ENCODE data around the gene SNX12.

SNX12 gene

DNA sequence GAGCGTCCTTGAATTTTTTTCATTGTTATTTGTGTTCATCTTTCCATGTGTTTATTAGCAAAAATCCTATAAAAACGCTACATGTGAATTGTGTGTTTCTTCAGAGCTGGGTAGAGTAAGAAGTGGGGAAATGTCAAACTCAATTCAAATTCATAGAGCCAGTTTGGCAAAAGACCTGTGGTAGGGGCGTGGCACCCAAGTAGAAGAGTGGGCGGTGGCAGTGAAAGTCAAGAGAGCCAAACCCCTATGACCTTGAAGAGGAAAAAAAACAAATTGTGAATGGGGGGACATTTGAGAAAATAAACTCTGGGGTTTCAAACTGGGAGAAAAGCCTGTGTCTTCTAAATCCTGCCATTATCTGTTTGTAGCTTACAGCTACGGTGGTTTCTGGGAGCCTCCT is 23.1 kb upstream of the SNX12 start:
- H3K4me3 ChIP-seq (ENCODE audit: low read length): no peak overlapping the region
- TF ChIP-seq, protein P1, sequence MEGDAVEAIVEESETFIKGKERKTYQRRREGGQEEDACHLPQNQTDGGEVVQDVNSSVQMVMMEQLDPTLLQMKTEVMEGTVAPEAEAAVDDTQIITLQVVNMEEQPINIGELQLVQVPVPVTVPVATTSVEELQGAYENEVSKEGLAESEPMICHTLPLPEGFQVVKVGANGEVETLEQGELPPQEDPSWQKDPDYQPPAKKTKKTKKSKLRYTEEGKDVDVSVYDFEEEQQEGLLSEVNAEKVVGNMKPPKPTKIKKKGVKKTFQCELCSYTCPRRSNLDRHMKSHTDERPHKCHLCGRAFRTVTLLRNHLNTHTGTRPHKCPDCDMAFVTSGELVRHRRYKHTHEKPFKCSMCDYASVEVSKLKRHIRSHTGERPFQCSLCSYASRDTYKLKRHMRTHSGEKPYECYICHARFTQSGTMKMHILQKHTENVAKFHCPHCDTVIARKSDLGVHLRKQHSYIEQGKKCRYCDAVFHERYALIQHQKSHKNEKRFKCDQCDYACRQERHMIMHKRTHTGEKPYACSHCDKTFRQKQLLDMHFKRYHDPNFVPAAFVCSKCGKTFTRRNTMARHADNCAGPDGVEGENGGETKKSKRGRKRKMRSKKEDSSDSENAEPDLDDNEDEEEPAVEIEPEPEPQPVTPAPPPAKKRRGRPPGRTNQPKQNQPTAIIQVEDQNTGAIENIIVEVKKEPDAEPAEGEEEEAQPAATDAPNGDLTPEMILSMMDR (IDR thresholded peaks at IDR 0.05; ENCODE audit: insufficient read depth, low read depth, low read length, missing control alignments): no peak
- no peak for DNase-seq (ENCODE audit: low read depth)

DNA sequence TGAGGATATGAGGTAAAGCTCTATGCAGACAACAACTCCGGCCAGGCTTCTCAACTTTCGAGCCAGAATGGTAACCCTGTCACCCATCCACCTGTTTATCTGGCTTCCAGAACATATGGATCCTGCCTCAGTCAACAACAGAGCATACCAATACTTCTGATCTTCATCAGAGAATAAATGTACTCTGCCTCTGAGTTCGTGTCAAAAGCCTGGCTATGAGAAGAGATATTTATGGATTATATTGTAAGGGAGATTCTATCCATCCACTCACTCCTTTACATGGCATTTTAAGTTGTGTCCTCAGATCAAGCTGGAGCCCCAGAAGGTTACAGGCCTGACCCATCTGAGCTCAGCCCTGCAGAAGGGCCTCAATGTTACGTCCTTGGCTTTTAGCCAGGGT is 17.8 kb upstream of the SNX12 start:
- no peak overlapping the region for H3K4me3 ChIP-seq (ENCODE audit: low read length)
- DNase-seq (ENCODE audit: low read depth): no peak
- TF ChIP-seq, protein P1 (IDR thresholded peaks at IDR 0.05; ENCODE audit: insufficient read depth, low read depth, low read length, missing control alignments): no peak

DNA sequence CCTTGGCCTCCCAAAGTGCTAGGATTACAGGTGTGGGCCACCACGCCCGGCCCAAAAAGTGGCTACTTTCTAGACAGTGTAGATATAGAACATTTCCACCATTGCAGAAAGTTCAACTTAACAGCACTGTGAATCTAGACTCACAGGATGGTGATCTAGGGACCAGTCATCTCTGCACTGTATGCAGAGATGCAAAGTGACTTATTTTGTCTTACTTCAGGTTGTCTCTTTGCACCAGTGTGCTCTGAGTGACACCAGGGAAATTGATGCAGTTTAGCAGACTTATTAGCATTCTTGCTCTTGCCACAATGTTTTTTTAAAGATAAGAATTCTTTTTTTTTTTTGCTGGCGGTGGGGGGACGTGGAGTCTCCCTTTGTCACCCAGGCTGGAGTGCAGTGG is 14.7 kb upstream of the SNX12 start:
- TF ChIP-seq, protein P1 (IDR thresholded peaks at IDR 0.05; ENCODE audit: insufficient read depth, low read depth, low read length, missing control alignments): no peak
- no peak overlapping the region for H3K4me3 ChIP-seq (ENCODE audit: low read length)
- no peak for DNase-seq (ENCODE audit: low read depth)

DNA sequence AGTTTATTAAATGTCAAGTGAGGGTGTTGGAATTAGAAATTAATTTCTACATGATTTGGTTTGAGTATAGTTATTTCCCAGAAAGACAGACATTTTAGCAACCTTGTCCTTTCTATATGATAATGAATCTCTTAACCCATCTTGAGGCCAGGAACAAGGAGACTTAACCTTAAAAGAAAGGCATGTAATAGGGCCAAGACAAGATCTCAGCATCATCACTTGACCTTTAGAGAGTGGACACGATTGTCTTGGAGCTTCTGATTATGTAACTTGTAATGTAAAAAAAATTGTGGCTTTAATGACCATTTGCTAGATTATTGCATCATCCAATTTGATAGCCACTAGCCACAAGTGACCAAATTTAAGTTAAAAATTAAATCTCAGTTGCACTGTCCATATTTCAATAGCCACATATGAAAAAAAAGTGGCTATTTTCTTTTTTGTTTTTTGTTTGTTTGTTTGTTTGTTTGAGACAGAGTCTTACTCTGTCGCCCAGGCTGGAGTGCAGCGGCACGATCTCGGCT is 14.1 kb upstream of the SNX12 start:
- DNase-seq (ENCODE audit: low read depth): no peak
- TF ChIP-seq, protein P1 (IDR thresholded peaks at IDR 0.05; ENCODE audit: insufficient read depth, low read depth, low read length, missing control alignments): no peak
- no peak overlapping the region for H3K4me3 ChIP-seq (ENCODE audit: low read length)

DNA sequence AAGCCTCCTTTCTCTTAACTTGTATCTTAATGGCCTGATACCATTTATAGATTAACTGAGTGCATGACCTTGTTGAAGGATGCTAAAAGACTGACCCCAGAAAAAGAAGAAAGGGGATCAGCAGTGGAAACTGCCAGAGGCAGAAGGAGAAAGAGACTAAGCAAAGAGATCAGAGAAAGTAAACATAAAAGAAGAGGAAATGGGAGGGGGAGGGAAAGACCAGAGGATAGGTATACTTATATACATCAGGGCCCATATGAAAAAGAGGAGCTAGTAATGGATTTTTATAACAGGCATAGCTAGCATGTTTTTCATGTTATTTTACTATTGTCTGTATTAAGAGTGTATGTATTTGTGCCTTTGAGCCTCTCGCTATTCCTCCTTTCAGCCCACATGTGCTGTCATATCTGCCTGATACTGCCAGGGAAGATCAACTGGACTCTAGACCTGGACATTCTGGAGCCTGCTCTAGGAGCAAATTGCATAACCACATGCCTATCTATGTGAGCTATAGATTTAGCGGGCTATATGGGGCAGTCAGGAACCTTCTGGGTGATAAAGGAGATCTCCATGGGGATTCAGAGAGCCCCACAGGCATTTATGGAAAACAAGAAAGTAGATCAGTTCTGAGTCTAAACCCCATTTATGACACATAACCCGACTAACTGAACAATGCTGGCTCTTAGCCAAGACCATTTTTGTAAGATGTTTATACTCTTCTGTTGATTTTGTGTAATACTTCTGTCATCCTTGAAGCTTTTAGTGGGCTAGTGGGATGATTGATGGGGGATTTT is 13.4 kb upstream of the SNX12 start:
- DNase-seq (ENCODE audit: low read depth): peak; percentile 64
- no peak overlapping the region for H3K4me3 ChIP-seq (ENCODE audit: low read length)

DNA sequence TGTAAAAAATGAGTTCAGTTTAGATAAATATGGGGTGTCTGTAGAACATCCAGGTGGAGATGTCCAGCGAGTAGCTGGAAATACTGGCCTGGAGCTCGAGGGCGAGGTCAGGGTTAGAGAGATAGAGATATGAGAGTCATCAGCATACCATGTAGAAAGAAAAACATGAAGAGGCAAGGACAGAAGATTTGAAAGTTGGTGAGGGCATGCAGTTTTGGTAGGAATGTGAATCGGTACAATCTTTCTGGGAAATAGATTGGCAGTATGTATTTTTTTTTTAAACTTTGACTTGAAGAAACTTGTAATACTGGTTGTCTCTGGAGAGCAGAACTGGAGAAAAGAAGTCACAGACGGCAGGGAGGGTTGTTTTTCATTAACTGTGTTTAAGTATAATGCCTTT is 2.4 kb upstream of the SNX12 start:
- DNase-seq (ENCODE audit: low read depth): no peak
- H3K4me3 ChIP-seq (ENCODE audit: low read length): no peak overlapping the region
- TF ChIP-seq, protein P1 (IDR thresholded peaks at IDR 0.05; ENCODE audit: insufficient read depth, low read depth, low read length, missing control alignments): no peak

More for the DNA sequence above, 13.4 kb upstream of the SNX12 start:
- TF ChIP-seq, protein P1 (IDR thresholded peaks at IDR 0.05; ENCODE audit: insufficient read depth, low read depth, low read length, missing control alignments): no peak

DNA sequence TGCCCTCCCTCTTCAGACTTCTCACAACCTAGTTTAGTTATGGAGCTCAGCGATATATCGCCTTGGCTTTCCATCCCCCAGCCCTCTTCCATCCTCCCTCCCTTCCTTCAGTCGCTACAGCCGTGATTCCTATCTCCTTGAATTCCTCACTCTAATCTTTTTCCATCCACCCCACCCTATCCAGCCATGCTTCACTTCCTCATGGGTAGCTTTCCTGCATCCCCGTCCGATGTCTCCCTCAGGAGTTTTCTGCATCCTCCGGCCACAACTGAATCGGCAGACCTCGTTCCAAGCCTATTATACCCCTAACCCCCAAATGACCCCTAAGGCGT is 456 bp downstream of the SNX12 start:
- TF ChIP-seq, protein P1 (IDR thresholded peaks at IDR 0.05; ENCODE audit: insufficient read depth, low read depth, low read length, missing control alignments): no peak
- no peak for DNase-seq (ENCODE audit: low read depth)
- peak overlapping the region; percentile 71 for H3K4me3 ChIP-seq (ENCODE audit: low read length)
